Femur (tissue), 1 donor: ENCODE results near the gene NPHP1.
A peak's percentile ranks its signal among the peaks of the same experiment; 100 is the strongest.
"Not testable (repeated sequence)": the region's sequence is repeated elsewhere in the genome, so short reads cannot be mapped to it uniquely, and the experiment has no call there.

Experiments used
- DNase-seq: peaks from one replicate; pipeline ENCODE4 v3.0.0-alpha.2; 2017

NPHP1 gene

DNA sequence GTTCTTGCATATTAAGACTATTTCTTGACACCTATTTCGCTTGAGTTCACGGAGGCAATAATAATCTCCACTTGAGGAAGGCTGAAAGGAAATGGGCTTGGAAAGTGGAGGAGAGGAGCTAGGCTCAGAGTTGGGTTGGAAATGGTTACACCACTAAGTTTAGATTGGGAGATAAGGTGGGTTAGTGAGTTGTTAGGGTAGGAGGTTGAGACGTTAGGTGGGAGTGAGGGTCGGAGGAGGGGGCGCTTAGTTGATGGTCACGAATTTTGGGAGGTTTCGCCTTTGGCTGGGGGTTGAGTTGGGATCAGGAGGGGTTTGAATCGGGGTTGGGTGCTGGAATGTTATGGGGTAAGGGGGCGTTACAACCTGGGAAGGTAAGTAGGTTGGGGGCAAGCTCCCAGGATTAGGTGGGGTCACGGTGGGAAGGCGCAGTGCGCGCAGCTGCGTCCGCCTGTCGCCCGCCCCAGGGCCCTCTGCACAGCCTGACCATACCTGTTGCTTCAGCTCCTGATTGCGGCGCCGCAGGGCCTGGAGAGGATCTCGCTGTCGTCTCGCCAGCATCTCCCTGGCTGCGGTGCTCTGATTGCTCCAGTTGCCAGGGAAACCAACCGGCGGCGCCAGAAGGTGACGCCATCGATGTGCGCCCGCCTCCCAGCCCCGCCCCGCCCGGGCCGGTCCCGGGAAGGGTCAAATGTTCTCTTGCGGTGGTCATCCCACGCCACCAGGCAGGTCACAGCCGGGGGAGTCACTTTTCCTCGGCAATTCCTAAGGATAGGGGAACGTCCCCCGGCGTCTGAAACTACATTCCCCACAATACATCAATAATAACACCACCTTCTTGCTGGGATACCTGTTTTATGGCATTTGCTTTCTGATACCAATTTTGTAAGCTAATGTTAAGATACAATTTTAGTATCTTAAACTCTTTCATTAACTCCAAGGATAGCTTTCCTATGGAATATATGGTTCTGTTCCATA lies at the start of gene NPHP1:
NPHP1 (minus strand) TSS at position 606 of the 978 bp plus-strand sequence; CDS start at position 561, 45 bp downstream.
- DNase-seq: peak; percentile 93

DNA sequence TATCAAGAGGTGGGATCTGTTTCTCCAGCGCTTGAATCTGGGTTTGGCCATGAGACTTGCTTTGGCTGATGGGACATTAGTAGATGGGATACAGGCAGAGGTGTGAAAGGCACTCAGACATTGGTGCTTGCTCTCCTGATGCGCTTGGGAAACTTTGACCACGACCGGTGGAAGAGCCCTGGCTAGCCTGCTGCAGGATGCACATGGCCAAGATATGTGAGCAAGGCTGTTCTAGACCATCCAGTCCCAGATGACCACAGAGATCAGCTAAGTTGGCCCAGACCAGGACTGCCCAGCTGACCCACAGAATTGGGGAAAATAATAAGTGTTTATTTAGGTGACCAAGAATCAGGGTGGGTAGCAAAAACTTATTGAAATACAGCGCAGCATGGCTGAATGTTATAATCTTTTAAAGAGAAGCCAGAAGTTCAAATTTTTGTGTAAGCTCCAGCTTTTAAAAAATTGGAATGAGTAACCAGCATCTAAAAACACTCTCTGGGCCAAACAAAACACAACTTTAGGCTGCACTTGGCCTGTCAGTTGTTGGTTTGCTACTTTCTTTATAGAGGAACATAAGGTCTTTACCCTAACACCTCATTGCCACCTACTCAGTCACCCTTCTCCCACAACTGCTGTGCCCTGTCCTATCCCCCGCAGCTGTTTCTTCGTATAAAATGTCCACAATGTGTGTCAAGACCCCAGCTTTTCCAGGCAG lies 43.4 kb upstream of the NPHP1 start:
- peak; percentile 14 for DNase-seq

DNA sequence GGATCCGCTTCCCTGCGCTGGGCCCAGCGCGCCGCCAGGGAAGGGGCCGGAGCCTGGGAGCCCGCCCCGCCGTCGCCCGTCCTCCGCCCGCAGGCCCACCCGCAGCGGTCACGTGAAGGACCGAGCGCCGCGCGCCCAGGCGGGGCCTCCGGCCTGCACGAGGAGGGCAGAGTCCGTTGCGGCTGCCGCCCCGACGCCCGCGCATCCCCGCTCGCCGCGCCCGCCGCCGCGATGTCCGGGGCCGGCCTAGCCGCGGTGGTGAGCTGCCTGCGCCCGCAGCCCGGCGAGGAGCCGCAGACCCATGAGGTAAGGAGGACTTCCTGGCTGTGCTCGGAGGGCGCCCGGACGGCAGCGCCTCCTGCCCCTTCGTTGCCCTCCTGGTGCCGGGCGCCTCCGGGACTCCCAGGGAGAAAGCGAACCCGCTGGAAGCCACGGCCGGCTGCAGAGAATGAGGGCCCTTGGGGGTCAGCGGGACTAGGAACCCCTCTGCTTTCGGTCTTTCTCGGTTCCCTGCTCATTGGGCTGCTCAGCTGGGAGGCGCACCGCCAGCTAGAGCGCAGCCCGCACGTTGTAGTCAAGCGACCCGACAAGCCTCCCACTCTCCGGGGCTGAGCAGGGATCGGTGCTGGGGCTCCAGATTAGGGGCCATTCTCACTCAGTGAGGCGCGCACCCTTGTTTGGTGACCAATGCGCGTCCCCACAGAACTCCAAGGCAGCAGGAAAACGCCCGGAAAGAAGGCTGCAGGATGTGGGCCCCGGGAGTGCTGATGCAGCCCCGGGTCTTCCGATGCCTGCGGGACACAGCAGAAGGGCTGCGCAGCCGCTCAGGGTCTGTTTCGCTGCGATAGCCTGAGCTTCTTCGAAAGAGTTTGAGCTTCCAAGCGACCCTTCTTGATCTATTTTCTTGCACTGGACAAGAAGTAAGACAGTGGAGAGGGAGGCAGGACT lies 40.9 kb upstream of the NPHP1 start:
- not testable (repeated sequence) for DNase-seq

DNA sequence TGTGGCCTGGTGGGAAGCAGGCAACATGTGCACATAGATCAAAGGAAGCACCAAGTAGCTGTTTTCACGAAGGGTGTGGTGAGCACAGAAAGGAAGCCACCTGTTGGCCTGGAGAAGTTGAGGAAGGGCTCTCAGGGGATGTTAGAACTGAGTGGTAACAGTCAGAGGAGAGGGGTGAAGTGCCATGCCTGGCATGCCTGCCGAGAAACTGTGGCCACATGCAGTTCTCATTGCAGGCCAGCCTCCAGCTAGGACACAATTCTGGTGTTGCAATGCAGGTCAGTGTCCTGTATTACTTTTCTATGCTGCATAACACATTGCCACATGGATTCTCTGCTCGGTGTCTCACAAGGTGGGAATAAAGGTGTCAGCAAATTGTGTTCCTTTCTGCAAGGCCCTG lies 38.5 kb upstream of the NPHP1 start:
- not testable (repeated sequence) for DNase-seq

DNA sequence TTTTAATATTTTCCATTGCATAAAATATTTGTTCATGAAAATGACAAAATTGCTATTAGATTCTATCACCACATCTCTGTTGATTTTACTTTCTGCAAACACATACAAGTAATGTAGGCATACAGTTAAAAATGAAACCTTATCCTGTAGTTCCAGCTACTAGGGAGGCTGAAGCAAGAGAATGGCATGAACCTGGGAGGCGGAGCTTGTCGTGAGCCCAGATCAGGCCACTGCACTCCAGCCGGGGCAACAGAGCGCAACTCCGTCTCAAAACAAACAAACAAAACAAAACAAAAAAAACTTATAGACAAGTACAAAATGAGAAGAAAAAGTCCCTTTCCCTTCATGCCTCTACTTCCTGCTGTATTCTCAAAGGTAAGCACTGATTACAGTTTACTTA lies 29.7 kb upstream of the NPHP1 start:
- not testable (repeated sequence) for DNase-seq

DNA sequence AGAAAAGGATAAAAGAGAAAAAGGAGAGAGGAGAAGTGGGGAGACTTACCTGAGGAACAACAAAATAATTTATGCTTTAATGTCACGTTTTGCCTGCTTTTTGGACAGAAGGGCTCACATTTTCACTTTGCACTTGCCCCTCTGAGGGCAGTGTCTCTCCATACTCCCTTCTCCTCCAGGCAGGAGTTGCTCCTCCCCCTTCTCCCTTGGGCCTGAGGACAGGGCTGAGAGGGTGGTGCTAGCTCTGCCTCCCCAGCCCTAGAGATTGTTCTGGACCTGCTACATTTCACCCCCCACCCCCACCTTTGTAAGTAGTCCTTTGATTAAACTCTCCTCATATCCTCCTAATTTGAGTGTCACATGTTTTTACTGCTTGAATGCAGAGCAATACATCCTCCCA lies 25.1 kb upstream of the NPHP1 start:
- not testable (repeated sequence) for DNase-seq

DNA sequence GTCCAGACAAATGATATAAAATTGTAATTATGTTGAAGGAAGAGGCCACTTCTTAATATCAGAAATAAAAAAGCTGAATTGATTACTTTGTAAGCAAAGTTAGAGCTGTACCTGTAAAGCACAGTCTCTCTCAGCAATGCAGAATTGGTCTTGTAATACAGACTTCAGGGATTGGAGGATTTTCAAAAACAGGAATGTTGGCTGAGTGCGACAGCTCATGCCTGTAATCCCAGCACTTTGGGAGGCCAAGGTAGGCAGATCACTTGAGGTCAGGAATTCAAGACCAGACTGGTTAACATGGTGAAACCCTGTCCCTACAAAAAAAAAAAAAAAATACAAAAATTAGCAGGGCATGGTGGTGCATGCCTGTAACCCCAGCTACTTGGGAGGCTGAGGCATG lies 17.8 kb upstream of the NPHP1 start:
- not testable (repeated sequence) for DNase-seq

DNA sequence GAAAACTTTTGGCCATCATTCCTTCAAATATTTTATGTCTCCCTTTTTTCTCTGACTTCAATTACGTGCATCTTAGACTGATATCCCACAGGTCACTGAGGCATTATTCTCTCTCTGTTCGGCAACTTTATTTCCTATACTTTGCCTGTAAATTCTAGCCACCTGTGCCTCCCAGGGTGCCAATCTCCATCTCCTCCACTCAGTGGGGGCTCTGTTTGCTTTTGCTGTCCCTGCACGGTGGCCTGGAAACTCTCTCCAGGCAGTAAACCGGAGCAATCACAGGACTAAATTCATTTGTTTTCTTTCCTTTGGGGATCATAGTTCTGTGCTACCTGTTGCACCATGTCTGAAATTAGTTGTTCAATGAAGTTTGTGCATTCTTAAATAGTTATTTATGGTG lies 17.1 kb upstream of the NPHP1 start:
- DNase-seq: no peak

DNA sequence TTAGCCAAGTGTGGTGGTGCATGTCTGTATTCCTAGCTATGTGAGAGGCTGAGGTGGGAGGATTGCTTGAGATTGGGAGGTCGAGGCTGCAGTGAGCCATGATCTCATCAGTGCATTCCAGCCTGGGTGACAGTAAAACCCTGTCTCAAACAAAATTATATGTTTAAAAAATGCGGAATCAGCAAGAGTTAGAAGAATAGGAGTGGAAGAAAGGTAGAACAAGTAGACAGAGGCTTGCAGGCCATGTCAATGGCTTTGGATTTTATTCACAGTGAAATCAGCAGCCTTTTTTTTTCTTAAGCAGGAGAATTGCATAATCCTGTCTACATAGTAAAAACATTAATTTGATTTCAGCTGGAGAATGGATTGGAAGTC lies 15.4 kb upstream of the NPHP1 start:
- no peak for DNase-seq

DNA sequence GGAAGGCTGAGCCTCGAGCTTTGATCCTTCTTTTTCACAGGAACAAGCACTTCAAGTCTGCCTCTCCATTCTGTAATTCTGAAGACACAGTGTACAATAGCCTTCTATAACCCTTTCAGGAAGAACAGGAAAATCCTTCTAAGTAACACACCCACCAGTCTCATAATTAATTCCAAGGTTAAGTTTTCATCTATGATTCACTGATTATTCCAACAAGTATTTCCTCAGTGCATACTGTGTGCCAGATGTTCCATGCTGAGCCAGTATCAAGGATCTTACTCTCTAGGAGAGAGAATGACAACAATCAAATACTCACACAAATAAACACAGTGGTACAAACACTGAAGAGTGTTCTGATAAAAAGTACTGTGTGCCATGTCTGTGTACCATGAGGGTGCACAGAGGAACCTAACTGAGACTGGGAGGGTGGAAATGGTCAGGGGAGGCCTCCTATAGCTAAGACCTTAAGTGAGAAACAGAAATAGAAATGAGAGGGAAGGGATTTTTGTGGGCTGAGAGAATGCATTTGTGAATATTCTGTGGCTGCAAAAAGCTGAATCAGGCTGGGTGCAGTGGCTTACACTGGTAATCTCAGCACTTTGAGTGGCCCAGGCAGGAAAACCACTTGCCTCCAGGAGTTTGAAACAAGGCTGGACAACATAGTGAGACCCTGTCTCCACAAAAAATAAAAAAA lies 14.8 kb upstream of the NPHP1 start:
- no peak for DNase-seq

DNA sequence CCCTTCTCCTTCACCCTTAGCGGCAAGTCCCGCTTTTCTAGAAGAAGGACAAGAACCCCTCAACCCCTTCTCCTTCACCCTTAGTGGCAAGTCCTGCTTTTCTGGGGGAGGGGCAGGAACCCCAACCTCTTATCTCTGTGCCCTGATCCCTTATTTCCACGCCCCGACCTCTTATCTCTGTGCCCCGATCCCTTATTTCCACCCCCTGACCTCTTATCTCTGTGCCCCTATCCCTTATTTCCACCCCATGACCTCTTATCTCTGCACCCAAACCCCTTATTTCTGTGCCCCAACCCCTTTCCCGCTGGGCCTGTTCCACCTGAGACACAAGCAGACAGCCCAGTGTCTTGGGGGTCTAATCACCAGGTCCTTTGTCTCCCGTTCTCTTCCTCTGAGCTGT lies 14.1 kb upstream of the NPHP1 start:
- not testable (repeated sequence) for DNase-seq

DNA sequence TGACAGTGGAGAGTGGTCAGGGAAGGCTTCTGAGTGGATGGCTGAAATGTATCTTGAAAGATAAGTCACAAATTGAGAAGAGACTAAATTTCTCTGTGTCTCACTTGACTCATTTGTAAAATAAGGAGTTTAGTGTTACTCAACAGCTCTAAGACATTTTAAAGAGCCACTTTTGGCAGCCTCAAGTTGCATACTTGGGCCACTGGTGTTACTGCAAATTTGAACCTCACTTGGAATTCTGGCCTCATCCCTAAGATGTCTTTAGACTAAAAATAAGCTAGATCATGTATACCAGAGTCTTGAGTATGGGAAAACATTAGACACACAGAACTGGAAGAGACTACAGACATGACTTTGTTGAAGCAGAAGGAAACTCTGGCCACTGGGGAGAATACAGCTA lies 12.0 kb upstream of the NPHP1 start:
- DNase-seq: no peak

DNA sequence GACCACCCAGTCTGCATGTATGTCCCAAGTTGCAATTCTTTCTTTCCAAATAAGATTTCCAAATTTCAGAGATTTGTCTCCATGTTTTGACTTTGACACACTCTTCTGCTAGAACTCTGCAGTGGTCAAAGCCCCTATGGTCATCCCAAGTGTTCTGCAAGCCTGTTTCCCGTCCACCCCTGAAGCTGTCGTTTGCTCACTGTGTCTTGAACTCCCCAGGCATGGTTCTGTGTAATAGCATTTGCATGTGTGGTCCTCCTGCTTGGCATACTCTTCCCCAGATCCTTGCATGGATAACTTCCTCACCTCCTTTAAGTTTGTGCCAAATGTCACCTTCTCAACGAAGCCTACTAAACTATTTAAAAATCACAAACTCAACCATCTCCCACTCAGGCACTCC lies 11.4 kb upstream of the NPHP1 start:
- DNase-seq: no peak

DNA sequence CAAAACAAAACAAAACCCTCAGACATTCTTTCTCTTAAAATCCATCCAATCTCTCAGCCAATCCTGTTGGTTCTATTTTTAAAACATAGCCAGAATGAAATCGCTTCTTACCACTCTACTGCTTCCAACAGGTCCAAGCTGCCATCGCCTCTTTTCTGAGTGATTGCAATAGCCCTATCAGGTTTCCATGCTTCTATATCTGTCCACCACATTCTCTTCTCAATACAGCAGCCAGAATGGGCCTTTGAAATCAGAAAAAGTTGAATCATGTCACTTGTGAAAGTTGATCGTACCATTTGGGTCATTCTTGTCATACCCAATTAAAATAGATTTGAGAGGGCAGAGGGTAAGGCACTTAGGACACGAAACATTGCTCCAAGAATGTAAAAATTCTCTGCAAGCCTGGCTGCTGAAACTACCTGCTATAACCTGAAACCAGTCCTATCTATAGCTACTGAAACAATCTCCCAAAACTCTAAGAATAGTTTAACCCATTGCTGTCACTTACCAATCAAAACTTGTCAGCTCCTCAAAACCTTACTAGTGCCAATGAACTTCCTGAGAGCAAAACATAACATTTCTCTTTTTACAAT lies 10.8 kb upstream of the NPHP1 start:
- no peak for DNase-seq

DNA sequence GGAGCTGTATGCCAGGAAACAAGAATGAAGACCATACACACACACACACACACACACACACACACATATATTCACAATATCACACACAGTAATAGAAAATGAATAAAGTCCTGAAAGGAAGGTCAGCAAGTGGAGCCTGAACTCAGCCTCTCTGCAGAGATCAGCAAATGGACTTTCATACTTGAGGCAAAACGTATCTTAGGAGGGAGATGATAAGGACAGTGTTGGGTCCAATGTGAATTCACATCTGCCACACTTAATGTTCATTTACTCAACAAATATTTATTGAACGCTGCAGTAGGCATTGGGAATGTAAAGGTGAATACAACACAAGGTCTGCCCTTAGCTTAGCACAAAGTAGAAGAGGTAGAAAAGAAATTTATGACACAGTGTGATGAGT lies 10.3 kb upstream of the NPHP1 start:
- no peak for DNase-seq

DNA sequence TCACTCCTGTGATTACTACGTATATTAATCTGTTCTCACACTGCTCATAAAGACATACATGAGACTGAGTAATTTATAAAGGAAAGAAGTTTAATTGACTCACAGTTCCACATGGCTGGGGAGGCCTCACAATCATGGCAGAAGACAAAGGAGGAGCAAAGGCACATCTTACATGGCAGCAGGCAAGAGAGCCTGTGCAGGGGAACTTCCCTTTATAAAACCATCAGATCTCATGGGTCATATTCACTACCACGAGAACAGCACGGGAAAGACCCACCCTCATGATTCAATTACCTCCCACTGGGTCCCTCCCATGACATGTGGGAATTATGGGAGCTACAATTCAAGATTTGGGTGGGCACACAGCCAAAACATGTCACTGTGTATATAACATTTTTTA lies 8.7 kb upstream of the NPHP1 start:
- not testable (repeated sequence) for DNase-seq

DNA sequence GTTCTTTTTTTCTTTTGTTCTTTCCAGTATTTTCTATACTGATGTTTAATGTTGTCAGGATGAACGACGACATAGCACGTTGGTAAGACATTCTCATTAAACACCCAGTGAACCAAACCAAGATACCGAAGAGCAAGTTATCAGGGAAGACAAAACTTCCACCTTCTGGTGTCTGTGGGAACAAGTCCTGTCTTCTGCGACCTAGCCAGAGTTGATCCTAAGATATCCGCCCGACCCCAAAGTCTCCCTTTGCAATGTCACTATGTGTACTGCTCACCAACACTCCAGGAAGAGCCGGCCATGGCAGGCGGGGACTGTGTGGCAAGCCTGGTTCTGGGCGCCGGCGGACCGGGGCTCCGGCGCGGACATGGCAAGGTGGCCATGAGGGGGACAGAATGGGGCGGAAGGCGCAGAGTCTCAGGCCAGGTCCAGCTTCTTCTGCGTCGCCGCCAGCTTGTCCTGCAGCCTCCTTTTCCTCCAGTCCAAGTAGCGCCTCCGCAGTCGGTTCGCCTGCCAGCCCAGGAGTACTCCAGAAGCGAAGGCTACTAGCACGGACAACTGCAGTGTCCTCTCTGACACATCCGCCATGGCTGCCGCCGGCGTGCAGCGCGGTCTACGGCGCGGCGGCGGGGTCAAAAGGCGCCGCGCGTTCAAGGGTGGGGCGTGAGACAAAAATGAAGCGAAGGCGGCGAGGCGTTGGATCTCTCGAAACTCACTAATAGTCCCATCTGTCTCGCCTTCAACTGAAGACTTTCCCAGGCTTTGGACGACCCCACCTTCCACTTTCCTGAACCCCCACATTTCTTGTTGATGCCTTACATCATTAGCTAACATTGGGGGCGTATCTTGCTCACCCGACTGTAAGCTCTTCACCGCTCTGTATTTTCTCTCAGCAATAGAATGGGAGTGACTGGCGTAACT lies 7.4 kb upstream of the NPHP1 start, which contains the start of gene MTLN:
MTLN (minus strand) TSS at position 610 of the 921 bp plus-strand sequence; CDS start at position 588, 22 bp downstream.
- DNase-seq: peak; percentile 85

DNA sequence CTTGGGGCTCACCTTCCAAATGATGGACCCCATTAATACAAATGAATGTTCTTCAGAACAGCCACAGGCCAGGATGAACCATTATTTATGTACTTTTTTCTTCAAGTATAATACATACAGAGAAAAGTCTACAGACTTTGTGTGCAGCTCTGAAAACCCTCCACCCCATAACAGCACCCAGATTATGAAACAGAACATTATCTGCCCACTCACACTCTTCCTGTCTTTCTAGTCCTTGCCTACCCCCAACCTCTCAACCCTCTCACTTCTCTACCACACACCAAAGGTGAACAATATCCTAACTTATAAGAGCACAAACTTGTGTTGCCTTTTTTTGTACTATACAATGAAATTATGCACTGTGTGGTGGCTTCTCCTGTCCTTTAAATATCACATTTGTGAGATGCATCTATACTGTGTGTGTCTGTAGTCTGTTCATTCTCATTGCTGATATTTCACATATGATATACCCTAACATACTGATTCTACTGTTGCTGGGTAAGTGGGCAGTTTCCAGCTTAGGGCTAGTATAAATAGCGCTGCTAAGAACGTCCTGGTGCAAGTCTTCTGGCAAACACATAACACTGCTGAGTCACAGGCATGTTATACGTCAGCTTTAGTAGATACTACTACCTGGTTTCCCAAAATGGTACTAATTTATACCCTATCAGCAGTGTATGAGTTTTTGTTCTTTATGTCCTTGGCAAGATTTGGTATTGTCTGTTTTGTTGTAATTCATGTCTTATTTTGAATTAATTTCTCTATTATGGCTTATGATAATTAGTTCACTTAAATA lies 1.0 kb upstream of the NPHP1 start:
- DNase-seq: no peak

DNA sequence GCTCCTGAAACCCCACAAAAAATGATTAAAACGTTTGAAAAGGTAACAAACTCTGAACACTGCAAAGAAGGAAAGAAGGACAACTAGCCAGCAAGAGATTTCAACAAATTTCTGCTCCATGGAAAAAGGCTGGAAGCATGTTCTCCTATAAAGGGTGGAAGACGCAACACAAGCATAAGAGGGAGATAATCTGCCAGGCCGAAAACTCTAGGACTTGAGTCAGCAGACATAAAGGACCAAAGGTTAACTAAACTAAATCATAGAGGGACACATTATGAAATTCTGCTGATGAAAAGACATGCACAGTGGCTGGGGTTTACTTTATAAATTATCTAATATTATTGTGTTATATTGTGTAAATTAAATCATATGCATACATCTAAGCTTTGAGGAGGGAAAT lies 6.8 kb downstream of the NPHP1 start:
- DNase-seq: no peak

DNA sequence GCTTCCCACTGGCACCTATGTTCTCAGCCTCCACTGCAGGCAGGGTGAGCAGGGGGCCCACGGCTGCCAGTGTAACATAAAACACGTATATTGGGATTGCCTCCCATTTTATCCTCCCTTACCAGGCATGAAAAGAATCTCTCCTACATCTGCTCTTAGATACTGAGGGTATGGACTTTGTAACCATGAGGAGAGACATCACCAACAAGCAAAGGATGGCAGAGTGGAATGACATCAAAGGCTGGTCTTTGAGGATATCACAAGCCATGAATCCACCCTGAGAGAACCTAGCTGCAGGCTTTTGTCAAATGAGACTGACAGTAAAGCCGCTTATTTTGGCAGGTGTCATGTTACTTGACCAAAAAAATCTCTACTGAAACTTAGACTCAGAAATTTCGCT lies 7.4 kb downstream of the NPHP1 start:
- no peak for DNase-seq
